Retina (tissue), 1 donor: ENCODE results near the gene C10orf90.

Experiments
- DNase-seq: peaks from one replicate; pipeline ENCODE4 v3.0.0-alpha.2; 2016

C10orf90 gene

GRCh38 chr10:126500866-126501265, 169.6 kb downstream of the C10orf90 start:
- DNase-seq, result no peak

- DNase-seq, result no peak
Measured at GRCh38 chr10:126500185-126500584, 170.3 kb downstream of the C10orf90 start.

GRCh38 chr10:126499744-126500143, 170.7 kb downstream of the C10orf90 start:
- DNase-seq, result no peak

DNA sequence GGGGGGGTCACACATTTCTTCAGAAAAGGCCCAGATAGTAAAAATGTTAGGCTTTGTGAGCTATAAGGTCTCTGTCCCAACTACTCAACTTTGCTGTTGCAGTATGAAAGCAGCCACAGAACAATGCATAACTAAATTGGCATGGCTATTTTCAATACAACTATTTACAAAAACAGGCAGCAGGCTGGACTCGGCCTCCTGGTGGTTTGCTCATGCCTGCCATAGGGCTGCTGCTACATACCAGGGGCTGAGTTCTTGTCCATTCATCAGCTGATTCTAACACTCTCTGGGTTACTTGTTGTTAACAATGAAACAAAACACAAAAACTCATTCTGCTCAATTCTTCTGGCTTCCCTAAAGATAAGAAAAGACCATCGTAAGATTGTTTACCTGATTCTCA, 172.8 kb downstream of the C10orf90 start:
- no peak for DNase-seq

- DNase-seq, result no peak
Measured at GRCh38 chr10:126496771-126497545, 173.5 kb downstream of the C10orf90 start.

DNA sequence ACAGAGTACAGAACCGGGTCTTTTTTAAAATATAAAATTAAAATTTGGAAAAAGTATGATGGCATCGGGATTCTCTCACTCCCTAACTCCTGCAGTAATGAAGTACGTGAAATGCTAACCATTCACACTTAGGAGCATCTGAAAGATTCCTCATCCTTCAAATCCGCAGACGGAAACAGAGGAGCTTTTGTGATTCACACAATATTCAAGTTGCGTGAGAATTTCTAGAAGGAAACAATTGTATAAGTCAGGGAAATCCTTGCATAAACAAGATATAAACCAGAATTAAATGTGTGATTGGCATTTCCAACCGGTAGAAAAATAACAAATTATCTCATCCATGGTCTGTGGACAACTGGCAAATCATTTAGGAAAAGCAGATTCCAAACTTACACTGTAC, 179.0 kb downstream of the C10orf90 start:
- DNase-seq, result no peak

DNA sequence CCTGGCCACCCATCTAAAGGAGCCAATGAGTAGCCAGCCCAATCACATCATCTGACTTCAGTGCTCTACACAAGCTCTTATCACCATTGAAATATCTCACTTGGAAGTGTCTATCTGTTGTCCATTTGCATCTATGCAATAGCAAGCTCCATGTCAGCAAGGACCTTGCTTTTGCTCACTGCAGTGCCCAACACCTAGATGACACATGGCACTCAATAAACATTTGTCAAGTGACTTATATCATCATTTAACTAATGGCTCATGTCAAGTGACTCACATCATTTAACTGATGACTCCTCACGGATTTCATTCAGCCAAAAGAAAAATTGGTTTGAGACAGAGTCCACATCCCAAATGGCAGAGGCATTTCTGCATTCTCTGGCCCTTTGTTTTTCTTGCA, 189.3 kb downstream of the C10orf90 start:
- no peak for DNase-seq

DNA sequence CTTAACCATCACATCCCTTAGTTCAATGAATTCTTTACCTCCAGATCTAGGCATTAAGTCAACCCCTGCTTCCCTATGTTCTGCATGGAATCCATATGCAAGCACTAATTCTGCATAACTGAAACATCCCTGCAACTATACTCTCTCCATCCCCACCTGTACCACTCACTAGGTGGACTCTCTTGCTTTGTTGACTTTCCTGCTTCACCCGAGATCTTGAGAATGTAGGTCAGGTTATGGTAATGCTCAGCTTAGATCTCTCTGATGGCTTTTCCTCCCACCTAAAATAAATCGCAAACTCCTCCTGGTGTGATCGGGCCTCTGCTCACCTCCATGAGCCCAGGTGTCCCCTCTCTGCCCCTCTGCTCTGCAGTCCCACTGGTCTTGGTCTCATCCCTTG, 189.8 kb downstream of the C10orf90 start:
- DNase-seq, result no peak

DNA sequence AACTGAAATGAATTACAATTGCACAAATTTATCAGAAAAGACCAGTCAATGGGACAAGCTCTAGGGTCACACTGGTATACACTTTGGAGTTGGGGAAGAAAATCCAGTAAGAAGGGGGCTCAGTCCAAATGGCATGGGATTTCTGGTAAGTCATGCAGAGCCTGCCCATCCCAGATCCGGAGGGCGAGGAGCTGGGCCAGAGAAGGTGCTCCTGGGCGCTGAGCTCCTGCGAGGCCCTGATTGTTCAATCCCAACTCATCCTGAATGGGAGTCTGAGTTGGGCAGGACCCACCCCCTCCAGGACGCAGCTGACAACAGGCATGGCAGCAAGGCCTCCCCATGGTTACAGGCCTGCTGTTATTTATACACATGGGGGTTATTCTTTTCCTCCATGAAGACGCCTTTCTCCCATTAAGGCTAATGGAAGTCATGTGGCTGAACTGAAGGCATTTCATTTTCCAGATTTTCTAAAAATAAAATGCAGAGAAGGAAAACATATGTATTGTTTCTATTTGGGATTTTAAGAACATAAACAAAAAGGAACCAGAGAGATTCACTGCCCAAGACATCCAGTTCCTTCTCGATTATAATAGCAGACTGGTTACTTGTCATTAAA, 191.1 kb downstream of the C10orf90 start:
- DNase-seq, result no peak

- no peak for DNase-seq
Measured at GRCh38 chr10:126478546-126478945, 191.9 kb downstream of the C10orf90 start.

- peak; percentile 47 for DNase-seq
Measured at GRCh38 chr10:126476246-126476645, 194.2 kb downstream of the C10orf90 start.

DNA sequence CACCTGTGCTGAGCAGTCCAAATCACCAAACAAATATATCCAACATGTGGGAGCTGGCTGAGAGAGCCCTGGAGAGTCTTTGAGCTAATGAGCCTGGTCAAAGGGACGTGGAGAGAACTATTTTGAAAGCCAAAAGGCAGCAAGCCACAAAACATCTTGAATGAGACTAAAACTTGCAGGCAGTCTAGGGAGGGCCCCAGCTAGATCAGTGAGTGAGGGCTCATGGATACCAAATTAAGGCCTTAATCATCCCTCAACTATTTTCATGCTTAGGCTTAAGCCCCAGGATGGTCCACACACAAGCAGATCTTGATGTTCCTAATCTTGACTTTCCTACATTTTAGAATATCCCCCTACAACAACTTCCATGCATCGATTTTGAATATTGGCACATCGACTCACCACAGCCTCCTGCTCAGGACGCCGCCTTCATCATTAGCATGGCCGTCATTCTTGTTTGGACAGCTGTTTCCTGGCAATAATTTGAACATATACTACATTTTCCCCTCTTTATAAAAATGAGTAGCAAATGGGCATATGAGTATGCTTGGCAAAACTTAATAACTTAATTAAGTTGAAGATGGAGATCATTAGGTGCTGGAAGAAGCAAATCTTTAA, 195.3 kb downstream of the C10orf90 start:
- no peak for DNase-seq

GRCh38 chr10:126474031-126474430, 196.5 kb downstream of the C10orf90 start:
- no peak for DNase-seq

GRCh38 chr10:126470991-126471390, 199.5 kb downstream of the C10orf90 start:
- DNase-seq, result no peak

DNA sequence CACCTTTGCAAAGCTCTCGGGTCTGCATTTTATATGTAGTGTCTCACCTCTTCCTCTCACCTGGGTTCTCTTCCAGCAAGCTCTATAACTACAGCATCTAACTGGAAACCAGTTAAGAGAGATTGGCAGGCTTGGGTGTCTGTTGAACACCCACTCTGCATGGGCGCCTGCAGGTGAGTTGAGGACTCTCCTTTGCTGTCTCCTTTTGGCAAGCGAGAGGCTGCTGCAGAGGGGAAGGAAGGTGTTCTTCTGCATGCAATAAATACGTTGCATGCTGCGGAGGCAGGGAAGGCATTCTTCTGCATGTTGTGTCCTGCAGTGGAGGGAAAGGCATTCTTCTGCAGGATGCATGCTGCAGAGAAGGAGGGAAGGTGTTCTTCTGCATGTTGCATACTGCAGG, 200.8 kb downstream of the C10orf90 start:
- no peak for DNase-seq

DNA sequence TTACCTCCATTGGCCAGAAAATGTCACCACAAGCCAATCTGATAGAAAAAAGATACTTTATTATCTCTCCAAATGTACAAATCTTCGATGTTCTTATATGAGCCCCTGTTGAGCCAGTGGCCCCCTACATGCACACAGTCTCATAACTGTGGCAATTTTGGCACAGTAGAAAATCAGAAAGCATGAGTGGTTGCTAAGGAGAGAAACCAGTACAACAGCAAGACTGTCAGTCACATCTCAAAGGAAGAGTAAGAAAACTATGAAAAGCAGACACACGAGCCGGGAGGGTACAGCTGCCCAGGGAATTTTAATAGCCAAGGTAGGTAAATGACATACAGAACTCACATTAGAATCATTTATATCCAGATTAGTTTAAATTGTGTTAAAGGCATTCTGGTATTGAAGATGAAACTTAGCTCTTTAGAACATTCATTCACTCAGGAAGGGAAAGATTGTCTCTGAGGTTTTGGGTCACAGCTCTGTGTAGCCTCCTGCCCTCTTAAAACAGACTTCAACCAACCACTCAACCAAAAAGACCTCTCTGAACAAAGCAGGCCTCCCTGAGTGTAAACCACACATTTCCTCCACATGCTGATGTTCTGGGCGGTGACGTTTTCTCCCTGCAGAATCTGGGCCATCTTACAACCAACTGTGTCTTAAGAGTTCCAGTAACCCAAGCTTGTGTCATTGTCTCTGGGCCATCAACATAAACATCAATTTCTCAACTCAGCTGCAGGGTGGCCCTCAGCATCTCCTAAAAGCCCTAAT, 201.4 kb downstream of the C10orf90 start:
- no peak for DNase-seq

DNA sequence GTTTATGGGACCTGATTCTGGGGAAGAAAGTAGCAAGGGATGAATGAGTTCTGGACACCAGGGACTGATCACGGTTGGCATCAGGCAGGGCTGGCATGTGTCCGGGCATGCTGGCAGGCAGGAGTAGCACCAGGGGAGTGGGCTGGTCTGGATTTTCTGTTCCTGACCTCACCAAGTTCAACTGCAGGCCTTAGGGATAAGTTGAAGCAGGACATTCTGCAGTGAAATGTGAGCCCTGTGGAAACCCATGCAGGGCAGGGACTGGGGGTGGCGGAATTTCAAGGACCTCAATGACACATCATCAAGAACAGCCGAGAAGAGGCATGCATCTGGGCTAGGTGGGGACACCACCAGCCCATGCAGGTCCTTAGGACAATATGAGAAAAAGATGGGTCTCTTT, 202.0 kb downstream of the C10orf90 start:
- DNase-seq, result no peak

- no peak for DNase-seq
Measured at GRCh38 chr10:126465771-126466170, 204.7 kb downstream of the C10orf90 start.

DNA sequence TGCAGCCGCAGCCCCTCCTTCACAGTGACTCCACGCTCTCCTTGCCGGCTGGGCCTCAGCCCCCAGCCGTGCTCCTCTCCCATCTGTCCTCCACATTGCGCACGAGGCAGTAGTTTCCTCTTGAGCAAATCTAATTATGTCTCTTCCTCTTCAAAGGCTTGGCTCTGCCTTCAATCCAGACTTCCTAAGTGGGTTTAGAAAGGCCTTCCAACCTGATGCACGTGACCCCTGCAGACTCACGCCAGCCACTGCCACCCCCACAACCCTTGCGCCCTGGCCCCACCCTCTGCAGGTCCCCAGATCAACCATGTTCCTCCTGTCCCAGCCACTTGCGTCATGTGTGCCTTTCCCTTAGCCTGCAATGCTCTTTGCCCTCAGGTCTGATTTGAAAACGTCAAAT, 207.2 kb downstream of the C10orf90 start:
- DNase-seq, result peak; percentile 42

- DNase-seq, result no peak
Measured at GRCh38 chr10:126461289-126461940, 209.1 kb downstream of the C10orf90 start.

DNA sequence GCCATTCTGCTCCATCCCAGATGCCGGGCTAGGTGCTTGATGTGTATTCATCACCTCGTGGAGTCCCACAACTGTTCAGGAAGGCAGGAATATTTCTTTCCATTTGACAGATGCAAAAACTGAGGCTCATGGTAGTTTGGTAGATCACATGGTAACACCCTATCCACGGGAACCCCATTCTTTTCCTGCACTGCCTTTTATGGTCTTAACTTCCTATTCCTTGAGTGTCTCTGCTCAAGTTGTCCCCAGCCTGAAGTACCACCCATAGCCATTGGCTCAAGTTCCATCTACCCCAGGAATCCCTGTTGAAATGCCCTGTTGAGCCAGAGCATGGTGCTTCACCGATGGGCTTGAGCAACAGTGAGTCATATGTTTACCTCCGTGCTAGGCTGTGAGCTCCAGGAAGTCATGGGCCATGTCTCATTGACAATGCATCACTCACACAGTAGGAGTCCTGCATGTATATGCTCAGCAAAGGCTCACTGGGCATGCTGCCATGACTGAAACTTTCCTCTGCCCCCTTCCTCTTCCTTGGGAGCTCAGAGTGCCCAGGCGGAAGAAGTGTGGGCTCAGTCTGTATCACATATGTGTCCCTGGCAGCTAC, 210.5 kb downstream of the C10orf90 start:
- DNase-seq, result no peak

DNA sequence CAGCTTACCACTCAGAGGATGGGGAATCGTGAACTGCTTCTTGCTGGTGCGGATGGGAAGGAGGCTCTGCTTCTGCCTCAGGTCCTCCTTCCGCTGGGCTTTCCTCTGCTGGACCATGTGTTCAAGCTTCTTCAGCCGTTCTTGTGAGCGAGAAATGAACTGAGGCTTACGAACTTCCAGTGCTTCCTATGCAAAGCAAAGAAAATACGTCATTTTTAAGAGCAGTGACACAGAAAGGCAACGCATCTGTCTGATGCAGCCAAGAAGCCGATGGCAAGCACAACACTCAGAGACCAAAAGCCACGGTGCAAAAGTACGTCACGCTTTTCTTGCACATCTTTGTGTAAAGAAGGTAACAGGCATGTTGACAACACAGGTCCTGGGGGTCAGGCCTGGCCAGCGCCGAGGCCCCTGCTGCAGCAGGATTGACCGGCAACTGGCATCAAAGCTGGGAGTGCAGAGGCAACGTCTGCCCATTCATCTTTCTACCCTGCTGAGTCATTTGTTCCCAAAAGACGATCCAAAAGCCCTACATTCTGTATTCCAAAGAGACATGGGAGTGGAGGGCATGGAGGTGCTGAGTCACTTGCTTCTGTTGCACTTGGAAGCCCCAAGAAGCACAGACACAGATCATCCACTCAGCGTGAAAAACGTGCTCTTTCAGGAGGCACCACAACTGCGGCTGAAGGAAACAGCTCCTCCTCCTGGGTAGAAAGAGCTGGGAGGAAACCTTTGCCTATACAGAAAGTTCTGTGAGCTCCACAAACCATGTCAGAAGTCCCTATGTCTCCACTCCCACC, 211.3 kb downstream of the C10orf90 start:
- DNase-seq, result no peak
